ENCODE measurements around the gene KIF5A. TPM values are rescaled to one million over a fixed set of nuclear protein-coding genes. Genes with fewer than 3 reads are reported as not detected.
"Not testable (repeated sequence)": the region's sequence is repeated elsewhere in the genome, so short reads cannot be mapped to it uniquely, and the experiment has no call there.

Gene KIF5A
- total and polyA plus RNA-seq, 7 donors: 0.01 to 0.21 (median 0.09) TPM; not detected in 1

DNA sequence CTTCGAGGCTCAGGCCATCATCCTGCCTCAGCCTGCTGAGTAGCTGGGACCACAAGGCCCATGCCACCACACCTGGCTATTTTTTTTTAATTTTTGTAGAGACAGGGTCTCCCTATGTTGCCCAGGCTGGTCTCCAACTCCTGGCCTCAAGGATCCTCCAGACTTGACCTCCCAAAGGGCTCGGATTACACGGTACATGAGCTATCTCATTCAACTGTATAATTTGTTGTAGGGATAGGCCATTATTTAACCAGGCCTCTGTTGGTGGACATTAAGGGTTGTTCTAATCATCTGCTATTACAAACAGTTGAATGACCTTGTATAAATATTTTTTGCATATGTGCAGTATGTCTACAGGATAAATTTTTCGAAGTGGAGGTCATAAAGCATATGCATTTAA lies 9.0 kb downstream of the KIF5A start:
- DNase-seq (no peak), ATAC-seq (no peak)
- TF ChIP-seq, protein P1, sequence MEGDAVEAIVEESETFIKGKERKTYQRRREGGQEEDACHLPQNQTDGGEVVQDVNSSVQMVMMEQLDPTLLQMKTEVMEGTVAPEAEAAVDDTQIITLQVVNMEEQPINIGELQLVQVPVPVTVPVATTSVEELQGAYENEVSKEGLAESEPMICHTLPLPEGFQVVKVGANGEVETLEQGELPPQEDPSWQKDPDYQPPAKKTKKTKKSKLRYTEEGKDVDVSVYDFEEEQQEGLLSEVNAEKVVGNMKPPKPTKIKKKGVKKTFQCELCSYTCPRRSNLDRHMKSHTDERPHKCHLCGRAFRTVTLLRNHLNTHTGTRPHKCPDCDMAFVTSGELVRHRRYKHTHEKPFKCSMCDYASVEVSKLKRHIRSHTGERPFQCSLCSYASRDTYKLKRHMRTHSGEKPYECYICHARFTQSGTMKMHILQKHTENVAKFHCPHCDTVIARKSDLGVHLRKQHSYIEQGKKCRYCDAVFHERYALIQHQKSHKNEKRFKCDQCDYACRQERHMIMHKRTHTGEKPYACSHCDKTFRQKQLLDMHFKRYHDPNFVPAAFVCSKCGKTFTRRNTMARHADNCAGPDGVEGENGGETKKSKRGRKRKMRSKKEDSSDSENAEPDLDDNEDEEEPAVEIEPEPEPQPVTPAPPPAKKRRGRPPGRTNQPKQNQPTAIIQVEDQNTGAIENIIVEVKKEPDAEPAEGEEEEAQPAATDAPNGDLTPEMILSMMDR (IDR thresholded peaks at IDR 0.05): no peak
- Histone ChIP-seq H3K27ac (no peak overlapping the region), H3K4me3 (no peak overlapping the region), H3K4me1 (no peaks in the 10 kb centered on the region), H3K27me3 (ENCODE audit: insufficient read depth in 3 of 3, low read length in 2 of 3) (peaks cover 0 to 9% (median 0%) of the 10 kb centered on the region in 3 donors), H3K9me3 (no peaks in the 10 kb centered on the region), H3K36me3 (ENCODE audit: insufficient read depth in 1 of 2, low read depth in 1 of 2) (no peaks in the 10 kb centered on the region)
- intact Hi-C loops (cut with DNase I): no loop called here
- 80 to 93% (median 83%) methylated on average over 4 of the region's 4 CpGs for WGBS, 3 donors

DNA sequence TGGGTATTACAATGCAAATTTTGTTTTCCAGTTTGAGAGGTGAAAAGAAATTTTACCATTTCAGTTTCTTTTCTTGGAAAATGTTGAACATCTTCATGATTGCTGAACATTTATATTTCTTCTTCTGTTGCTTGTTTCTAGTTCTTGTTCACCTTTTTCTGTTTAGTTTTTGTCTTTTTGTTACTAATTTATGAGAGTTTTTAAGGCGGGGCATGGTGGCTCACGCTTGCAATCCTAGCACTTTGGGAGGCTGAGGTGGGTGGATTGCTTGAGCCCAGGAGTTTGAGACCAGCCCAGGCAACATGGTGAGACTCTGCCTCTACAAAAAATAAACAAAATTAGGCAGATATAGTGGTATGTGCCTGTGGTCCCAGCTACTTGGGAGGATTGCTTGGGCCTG lies 10.7 kb downstream of the KIF5A start:
- ATAC-seq (no peak), DNase-seq (no peak)
- Histone ChIP-seq H3K4me3 (no peak overlapping the region), H3K27me3 (ENCODE audit: insufficient read depth in 3 of 3, low read length in 2 of 3) (peaks cover 0 to 9% (median 0%) of the 10 kb centered on the region in 3 donors), H3K9me3 (no peaks in the 10 kb centered on the region), H3K27ac (no peak overlapping the region), H3K4me1 (no peaks in the 10 kb centered on the region), H3K36me3 (ENCODE audit: insufficient read depth in 1 of 2, low read depth in 1 of 2) (no peaks in the 10 kb centered on the region)
- WGBS, 3 donors: 91 to 96% (median 93%) methylated on average over 2 of the region's 2 CpGs
- intact Hi-C loops (cut with DNase I): no loop called here
- TF ChIP-seq, protein P1 (IDR thresholded peaks at IDR 0.05): no peak

DNA sequence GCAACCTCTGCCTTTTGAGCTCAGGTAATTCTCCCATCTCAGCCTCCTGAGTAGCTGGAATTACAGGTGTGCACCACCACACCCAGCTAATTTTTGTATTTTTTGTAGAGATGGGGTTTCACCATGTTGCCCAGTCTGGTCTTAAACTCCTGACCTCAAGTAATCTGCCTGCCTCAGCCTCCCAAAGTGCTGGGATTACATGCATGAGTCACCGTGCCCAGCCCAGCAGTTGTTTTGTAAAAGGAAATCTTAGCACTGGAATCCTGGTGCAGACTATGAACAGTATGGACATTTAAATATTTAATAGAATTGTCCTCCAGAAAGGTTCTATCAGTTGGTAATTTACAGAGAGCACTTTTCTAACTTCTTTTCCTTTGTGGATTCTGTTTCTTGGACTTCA lies 11.3 kb downstream of the KIF5A start:
- not testable (repeated sequence) for H3K27me3 ChIP-seq (ENCODE audit: insufficient read depth in 3 of 3, low read length in 2 of 3); H3K4me3 ChIP-seq

GRCh38 chr12:57563358-57563757 lies 13.5 kb downstream of the KIF5A start:
- TF ChIP-seq, protein P1 (IDR thresholded peaks at IDR 0.05): no peak
- intact Hi-C loops (cut with DNase I): no loop called here
- peaks cover 0 to 16% (median 0%) of the 10 kb centered on the region in 3 donors for H3K27me3 ChIP-seq (ENCODE audit: insufficient read depth in 3 of 3, low read length in 2 of 3)
- H3K36me3 ChIP-seq (ENCODE audit: insufficient read depth in 1 of 2, low read depth in 1 of 2): no peaks in the 10 kb centered on the region
- no peak overlapping the region for H3K4me3 ChIP-seq
- ATAC-seq (no peak), DNase-seq (no peak)
- H3K9me3 ChIP-seq: no peaks in the 10 kb centered on the region
- no peaks in the 10 kb centered on the region for H3K4me1 ChIP-seq
- WGBS, 3 donors: 49 to 55% (median 50%) methylated on average over 4 of the region's 4 CpGs
- no peak overlapping the region for H3K27ac ChIP-seq

More for the DNA sequence above, 11.3 kb downstream of the KIF5A start:
- ATAC-seq; H3K36me3 ChIP-seq (ENCODE audit: insufficient read depth in 1 of 2, low read depth in 1 of 2); H3K27ac ChIP-seq; H3K4me1 ChIP-seq; intact Hi-C loops (cut with DNase I); DNase-seq; H3K9me3 ChIP-seq: not testable (repeated sequence)
- WGBS, 3 donors: 53 to 61% (median 59%) methylated on average over 1 of the region's 1 CpG

DNA sequence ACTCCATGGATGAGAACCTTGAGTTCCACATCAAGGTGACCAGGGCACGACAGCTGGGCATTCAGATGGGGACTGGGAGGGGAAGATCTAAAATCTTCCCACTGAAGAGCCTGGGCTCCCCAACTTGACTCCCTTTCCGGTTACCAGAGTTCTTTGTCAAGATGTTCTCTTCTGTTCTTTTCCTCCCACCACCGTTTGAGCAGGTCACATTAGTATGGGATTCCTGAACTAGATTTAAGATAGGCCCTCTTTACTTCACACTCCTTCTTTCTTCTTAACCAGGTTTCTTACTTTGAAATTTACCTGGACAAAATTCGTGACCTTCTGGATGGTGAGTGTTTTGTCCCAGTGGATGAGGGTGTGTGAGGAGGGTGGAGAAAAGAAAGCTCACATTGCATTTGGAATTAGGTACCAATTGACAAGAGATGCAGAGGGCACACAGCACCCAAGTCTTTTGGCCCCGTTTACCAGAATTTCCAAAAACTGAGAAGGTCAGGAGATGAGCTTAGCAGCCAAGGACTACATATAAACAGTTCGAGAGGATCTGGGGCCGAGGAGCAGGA lies 14.4 kb downstream of the KIF5A start:
- WGBS, 3 donors: 74 to 83% (median 79%) methylated on average over 7 of the region's 7 CpGs
- TF ChIP-seq, protein P1 (IDR thresholded peaks at IDR 0.05): no peak
- no peaks in the 10 kb centered on the region for H3K36me3 ChIP-seq (ENCODE audit: insufficient read depth in 1 of 2, low read depth in 1 of 2)
- no peak overlapping the region for H3K4me3 ChIP-seq
- intact Hi-C loops (cut with DNase I): no loop called here
- DNase-seq (no peak), ATAC-seq (no peak)
- H3K9me3 ChIP-seq: no peaks in the 10 kb centered on the region
- no peaks in the 10 kb centered on the region for H3K4me1 ChIP-seq
- no peak overlapping the region for H3K27ac ChIP-seq
- H3K27me3 ChIP-seq (ENCODE audit: insufficient read depth in 3 of 3, low read length in 2 of 3): peaks cover 0 to 21% (median 0%) of the 10 kb centered on the region in 3 donors
